ENCODE results near the gene LCAT. TPM values are rescaled to one million over a fixed set of nuclear protein-coding genes. Genes with fewer than 3 reads are reported as not detected.

Gene LCAT
- total RNA-seq, 2 experiments from 2014 or later, result 9.1 to 9.9 TPM

DNA sequence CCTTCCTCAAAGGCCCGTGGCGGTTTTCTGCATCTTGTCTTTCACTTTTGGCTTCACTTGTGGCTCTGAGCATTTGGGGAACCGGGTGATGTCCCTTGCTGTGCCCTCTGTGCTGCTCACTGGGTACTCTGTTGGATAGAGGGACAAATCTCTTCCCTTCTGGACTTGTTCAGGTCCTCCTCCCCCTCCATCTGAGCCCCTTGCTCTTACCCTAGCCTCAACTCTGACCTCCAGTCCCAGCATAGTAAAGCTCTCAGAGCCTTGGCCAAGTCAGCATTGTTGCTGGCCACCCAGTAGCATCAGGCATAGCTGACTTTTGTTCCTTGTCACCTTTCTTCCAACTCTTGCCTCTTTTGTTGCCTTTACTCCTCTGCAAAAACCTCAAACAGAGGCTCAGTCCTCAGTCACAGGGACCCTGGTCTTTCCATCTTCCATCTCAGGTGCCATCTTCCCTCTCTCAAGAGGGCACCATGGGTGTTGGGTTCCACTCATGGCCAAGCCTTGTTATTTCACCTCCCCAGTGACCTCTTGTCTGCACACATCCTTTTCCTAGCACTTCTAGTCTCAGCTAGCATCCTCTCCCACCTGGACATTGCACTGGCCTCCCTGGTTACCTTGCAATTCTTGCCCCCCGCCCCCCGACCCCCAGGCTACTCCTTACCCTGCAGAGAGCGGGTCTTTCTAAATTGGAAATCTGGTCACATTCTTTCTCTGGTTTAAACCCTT lies 6.9 kb downstream of the LCAT start:
- POLR2A ChIA-PET, result interaction anchor here (0.9 to 1.5 kb wide), 2 partner anchors 26 to 148 kb away, joined by 3 to 4 read pairs; partner anchors contain the start of gene NFATC3
- intact Hi-C loops (cut with DNase I, micrococcal nuclease), result loop anchor here (1.0 to 5.0 kb wide), 11 partner anchors 31 to 690 kb away; partner anchors contain the start of genes ESRP2 (in 2 of the 2), SLC12A4 (in 2 of the 2), ATP6V0D1 (in 1 of the 2) and DDX28 (in 1 of the 2)

DNA sequence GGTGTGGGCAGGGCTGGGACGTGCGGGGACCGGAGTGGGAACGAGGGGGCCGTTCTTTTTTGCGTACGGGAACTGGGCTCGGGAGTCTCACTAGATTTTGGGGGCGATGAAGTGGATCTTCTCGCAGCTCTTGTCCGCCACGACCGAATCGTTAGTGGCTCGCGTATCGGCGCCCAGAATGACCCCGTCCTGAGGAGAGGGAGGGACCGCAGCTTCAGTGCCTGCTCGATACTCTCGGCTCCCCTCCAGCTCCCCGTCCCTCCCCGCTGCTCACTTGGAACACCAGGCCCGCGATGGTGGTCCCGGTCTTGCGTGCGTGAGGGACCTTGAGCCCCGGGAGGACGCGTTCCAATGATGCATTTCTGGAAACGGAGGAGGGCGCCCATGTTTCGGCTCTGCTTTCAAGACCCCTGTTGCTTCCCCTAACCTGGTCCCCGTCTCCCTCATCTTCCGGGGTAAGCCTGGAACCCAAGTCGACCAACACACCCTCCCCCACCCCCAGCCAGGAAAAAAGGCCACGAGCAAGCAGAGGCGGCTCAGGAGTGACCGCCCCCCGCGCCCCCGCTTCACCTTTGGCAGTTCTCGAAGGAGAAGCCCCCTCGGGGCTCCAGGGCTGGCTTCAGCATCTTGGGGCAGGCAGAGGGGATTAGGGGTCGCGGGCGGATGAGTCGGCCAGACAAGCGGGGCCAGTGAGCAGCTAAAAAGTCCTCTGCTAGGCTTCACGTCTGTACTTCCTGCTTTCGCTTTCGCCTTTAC lies 7.6 kb downstream of the LCAT start, which contains the start of gene PSMB10:
TSS of gene PSMB10 (minus strand) at position 727 of the 756 bp plus-strand sequence. CDS start at position 626, 101 bp downstream.
- H3K36me3 Mint-ChIP-seq (ENCODE audit: low read depth), result peaks cover 58% of the 10 kb centered on the region
- intact Hi-C loops (cut with DNase I, micrococcal nuclease), result loop anchor here (1.0 to 5.0 kb wide), 11 partner anchors 32 to 689 kb away; partner anchors contain the start of genes ESRP2 (in 2 of the 2), SLC12A4 (in 2 of the 2), ATP6V0D1 (in 1 of the 2) and DDX28 (in 1 of the 2)
- H3K9me3 Mint-ChIP-seq (ENCODE audit: low read depth), result no peaks in the 10 kb centered on the region
- peak within 1 kb of the TSS; percentile 100 for H3K27ac Mint-ChIP-seq
- H3K4me1 Mint-ChIP-seq, result peaks cover 37% of the 10 kb centered on the region
- CTCF ChIA-PET, result interaction anchor here (0.6 to 3.0 kb wide), 20 partner anchors 8 to 415 kb away, joined by 3 to 17 read pairs (median 4); partner anchors contain the start of genes GFOD2, LCAT, NRN1L and NUTF2
- H3K4me3 Mint-ChIP-seq, result peak within 1 kb of the TSS; percentile 100
- peak; percentile 72 for DNase-seq
- peak; percentile 11 for ATAC-seq
- H3K27me3 Mint-ChIP-seq, result no peaks in the 10 kb centered on the region
- POLR2A ChIA-PET, result interaction anchor here (0.6 to 1.5 kb wide), 13 partner anchors 8 to 264 kb away, joined by 3 to 8 read pairs (median 3); partner anchors contain the start of genes DDX28, DPEP2, DUS2 and EDC4

More for the DNA sequence above, 6.9 kb downstream of the LCAT start:
- DNase-seq (peak; percentile 89), ATAC-seq (peak; percentile 54)
- H3K9me3 Mint-ChIP-seq (ENCODE audit: low read depth), result no peaks in the 10 kb centered on the region
- peaks cover 55% of the 10 kb centered on the region for H3K36me3 Mint-ChIP-seq (ENCODE audit: low read depth)
- H3K27ac Mint-ChIP-seq, result peak overlapping the region; percentile 100
- H3K27me3 Mint-ChIP-seq, result no peaks in the 10 kb centered on the region
- H3K4me3 Mint-ChIP-seq, result peak overlapping the region; percentile 100
- peaks cover 42% of the 10 kb centered on the region for H3K4me1 Mint-ChIP-seq
- CTCF ChIA-PET, result interaction anchor here (0.6 to 3.0 kb wide), 7 partner anchors 50 to 416 kb away, joined by 3 to 17 read pairs (median 4); partner anchors contain the start of genes GFOD2 and NRN1L

DNA sequence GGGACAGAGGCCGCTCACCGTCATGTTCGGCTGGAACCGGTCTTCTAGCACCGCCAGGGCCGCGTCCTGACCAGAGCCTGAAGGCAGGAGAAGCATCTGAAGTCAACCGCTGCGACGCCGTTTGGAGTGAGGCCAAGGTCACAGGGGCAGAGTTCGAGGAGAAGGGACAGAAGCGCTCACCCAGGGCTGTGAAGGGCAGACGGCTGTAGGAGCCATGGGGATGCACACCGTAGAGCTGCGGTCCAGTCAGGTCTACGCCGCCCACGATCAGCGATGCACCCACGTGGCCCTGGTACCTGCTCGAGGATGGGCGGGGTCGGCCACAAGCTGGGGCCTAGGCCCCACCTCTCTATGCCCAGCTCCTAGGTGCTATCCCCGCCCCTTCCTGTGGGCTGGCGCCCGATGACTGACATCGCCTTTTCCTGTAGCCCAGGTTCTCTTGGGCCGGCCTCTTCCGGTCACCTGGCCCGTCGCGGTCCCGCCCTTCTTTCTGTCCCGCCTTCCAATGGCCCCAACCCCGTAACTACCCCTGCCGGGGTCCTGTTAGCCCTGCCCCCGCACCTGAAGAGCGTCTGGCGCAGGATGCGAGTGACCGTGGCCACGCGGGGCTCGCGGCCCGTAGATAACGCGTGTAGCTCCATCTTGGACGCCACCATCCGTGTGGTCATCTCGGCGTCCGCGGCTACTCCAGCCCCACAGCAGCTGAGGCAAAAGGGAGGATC lies 8.4 kb downstream of the LCAT start:
- H3K4me3 Mint-ChIP-seq, result peak overlapping the region; percentile 100
- H3K4me1 Mint-ChIP-seq, result peaks cover 37% of the 10 kb centered on the region
- no peaks in the 10 kb centered on the region for H3K9me3 Mint-ChIP-seq (ENCODE audit: low read depth)
- ATAC-seq, result peak; percentile 91
- peaks cover 58% of the 10 kb centered on the region for H3K36me3 Mint-ChIP-seq (ENCODE audit: low read depth)
- H3K27ac Mint-ChIP-seq, result peak overlapping the region; percentile 100
- intact Hi-C loops (cut with DNase I, micrococcal nuclease), result loop anchor here (1.0 to 5.0 kb wide), 20 partner anchors 33 to 709 kb away; partner anchors contain the start of genes CTCF (in 2 of the 2), ESRP2 (in 2 of the 2), NFATC3 (in 2 of the 2) and PSKH1 (in 2 of the 2)
- DNase-seq, result peak; percentile 98
- POLR2A ChIA-PET, result interaction anchor here (0.5 to 1.5 kb wide), 13 partner anchors 9 to 489 kb away, joined by 3 to 8 read pairs (median 3); partner anchors contain the start of genes DDX28, DPEP2, DUS2 and EDC4
- CTCF ChIA-PET, result interaction anchor here (0.6 to 3.0 kb wide), 19 partner anchors 9 to 441 kb away, joined by 3 to 17 read pairs (median 5); partner anchors contain the start of genes LCAT, NRN1L and NUTF2
- no peaks in the 10 kb centered on the region for H3K27me3 Mint-ChIP-seq

DNA sequence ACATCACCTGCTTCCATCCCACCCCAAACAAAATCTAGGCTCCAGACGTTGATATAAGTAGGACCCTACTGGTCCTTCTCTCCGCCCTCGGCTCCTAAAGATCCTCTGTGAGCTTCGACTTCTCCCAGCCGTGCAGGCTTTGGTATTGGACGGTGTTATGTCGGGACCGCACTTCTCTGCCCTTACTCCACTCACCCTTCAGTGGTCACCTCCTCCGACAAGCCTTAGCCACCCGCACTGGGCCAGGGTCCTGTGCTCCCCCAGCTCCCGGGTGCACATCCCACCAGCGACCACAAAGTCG lies 8.9 kb downstream of the LCAT start:
- peaks cover 33% of the 10 kb centered on the region for H3K4me1 Mint-ChIP-seq
- no peaks in the 10 kb centered on the region for H3K9me3 Mint-ChIP-seq (ENCODE audit: low read depth)
- ChIA-PET POLR2A (interaction anchor here (0.5 to 1.5 kb wide), 10 partner anchors 17 to 490 kb away, joined by 3 to 8 read pairs (median 4); partner anchors contain the start of genes DDX28, DUS2, EDC4 and NFATC3), CTCF (interaction anchor here (0.7 to 3.9 kb wide), 16 partner anchors 9 to 441 kb away, joined by 3 to 20 read pairs (median 6); partner anchors contain the start of genes LCAT, NRN1L and NUTF2)
- intact Hi-C loops (cut with DNase I, micrococcal nuclease), result loop anchor here (1.0 to 5.0 kb wide), 12 partner anchors 42 to 708 kb away; partner anchors contain the start of genes CTCF (in 2 of the 2), ESRP2 (in 2 of the 2), PSKH1 (in 2 of the 2) and THAP11 (in 2 of the 2)
- peak overlapping the region; percentile 100 for H3K4me3 Mint-ChIP-seq
- no peaks in the 10 kb centered on the region for H3K27me3 Mint-ChIP-seq
- ATAC-seq (no peak), DNase-seq (no peak)
- peaks cover 53% of the 10 kb centered on the region for H3K36me3 Mint-ChIP-seq (ENCODE audit: low read depth)
- peak overlapping the region; percentile 100 for H3K27ac Mint-ChIP-seq

DNA sequence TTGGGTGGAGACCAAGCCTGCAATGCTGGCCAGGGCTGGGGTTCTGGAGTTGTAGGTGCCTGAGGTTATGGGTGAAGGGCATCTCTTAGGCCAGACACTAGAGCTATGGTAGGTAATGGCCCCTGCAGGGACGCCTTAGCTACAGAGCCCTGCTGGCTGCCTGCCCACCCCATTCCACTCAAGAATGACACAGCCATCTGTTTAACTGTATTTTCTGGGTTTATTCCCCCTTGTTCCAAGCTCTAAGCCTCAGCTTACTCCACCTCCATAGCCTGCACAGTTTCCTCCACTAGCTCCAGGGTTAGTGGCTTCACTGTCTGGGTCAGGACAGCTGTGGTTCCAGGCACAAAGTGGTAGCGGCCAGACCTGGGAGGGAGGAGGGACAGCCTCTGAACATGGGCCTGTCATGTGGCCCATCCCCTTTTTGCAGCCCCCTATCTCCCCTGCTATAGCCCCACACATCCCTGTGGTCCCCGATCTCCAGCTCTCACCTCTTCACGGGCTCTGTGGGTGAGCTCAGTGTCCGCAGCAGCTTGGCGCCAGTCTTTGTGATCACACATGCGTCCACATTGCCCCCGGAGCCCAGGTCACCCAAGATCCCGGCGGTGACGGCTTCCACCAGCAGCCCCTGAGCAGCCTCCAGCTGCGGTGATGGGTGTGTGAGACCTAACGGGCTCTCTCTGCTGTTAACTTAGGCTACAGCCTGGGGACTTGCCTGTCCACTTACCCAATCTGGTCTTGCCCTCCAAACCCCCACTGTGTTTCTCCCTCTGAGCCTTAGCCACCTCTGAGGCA lies 9.4 kb downstream of the LCAT start:
- Mint-ChIP-seq H3K4me1 (peaks cover 28% of the 10 kb centered on the region), H3K27me3 (no peaks in the 10 kb centered on the region), H3K27ac (peak overlapping the region; percentile 100), H3K9me3 (ENCODE audit: low read depth) (no peaks in the 10 kb centered on the region), H3K36me3 (ENCODE audit: low read depth) (peaks cover 53% of the 10 kb centered on the region), H3K4me3 (peak overlapping the region; percentile 100)
- ATAC-seq, result no peak
- ChIA-PET CTCF (interaction anchor here (0.5 to 3.9 kb wide), 13 partner anchors 9 to 602 kb away, joined by 3 to 20 read pairs (median 5); partner anchors contain the start of genes NRN1L, RANBP10 and TSNAXIP1), POLR2A (interaction anchor here (0.6 to 1.4 kb wide), 4 partner anchors 17 to 62 kb away, joined by 3 to 5 read pairs (median 3); no protein-coding TSS in a partner anchor)
- intact Hi-C loops (cut with DNase I, micrococcal nuclease), result loop anchor here (1.0 to 5.0 kb wide), 12 partner anchors 41 to 708 kb away; partner anchors contain the start of genes CTCF (in 2 of the 2), ESRP2 (in 2 of the 2), PSKH1 (in 2 of the 2) and THAP11 (in 2 of the 2)
- DNase-seq, result peak; percentile 10

DNA sequence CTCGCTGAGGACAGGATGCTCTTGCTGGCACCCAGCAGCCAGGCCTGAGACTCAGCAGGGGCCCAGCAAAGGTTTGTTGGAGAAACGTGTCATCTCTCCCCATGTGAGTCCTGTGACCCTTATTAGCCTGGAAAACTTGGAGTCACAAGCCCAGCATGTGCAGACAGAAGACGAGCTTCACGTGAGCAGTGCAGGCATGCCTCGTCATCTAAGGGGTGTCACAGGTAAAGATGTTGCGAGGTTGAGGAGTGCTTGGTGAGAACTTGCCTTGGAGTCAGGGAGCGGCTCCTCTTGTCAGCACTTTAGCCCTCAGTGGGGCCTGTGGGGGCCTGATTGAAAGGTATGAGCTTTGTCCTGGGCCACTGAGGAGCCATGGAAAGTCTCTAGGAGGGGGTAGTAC lies 10.1 kb downstream of the LCAT start:
- Mint-ChIP-seq H3K27ac (peak overlapping the region; percentile 14), H3K4me1 (peaks cover 23% of the 10 kb centered on the region), H3K9me3 (ENCODE audit: low read depth) (no peaks in the 10 kb centered on the region), H3K4me3 (peak overlapping the region; percentile 100), H3K36me3 (ENCODE audit: low read depth) (peaks cover 48% of the 10 kb centered on the region), H3K27me3 (no peaks in the 10 kb centered on the region)
- intact Hi-C loops (cut with DNase I, micrococcal nuclease), result loop anchor here (2.0 kb wide), 2 partner anchors 151 to 707 kb away; partner anchors contain the start of genes NFATC3 (in 1 of the 2) and TMEM208 (in 1 of the 2)
- POLR2A ChIA-PET, result no interaction called here
- ATAC-seq (no peak), DNase-seq (no peak)
- CTCF ChIA-PET, result interaction anchor here (0.6 to 3.9 kb wide), 7 partner anchors 8 to 127 kb away, joined by 3 to 20 read pairs (median 7); partner anchors contain the start of gene NRN1L

DNA sequence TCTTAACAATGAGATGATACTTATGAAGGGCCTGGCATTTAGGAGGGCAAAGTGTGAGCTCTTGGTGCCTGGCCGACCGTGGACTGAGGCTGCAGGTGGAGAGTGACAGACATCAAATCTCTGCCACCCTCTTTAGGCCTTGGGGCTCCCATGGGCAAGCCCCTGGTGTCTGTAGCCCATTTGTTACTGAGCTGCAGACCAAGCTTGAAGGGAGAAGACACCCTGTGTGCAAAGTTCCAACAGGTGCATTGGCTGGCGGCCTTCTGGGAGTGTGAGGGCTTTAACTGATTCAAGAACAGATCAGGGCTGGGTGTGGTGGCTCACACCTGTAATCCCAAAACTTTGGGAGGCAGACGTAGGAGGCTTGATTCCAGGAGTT lies 11.5 kb downstream of the LCAT start:
- Mint-ChIP-seq H3K4me3 (no peak overlapping the region), H3K4me1 (peaks cover 22% of the 10 kb centered on the region), H3K9me3 (ENCODE audit: low read depth) (no peaks in the 10 kb centered on the region), H3K27me3 (no peaks in the 10 kb centered on the region), H3K27ac (no peak overlapping the region), H3K36me3 (ENCODE audit: low read depth) (peaks cover 49% of the 10 kb centered on the region)
- ChIA-PET CTCF (interaction anchor here (1.2 to 3.9 kb wide), 2 partner anchors 20 to 49 kb away, joined by 3 to 20 read pairs; partner anchors contain the start of gene NRN1L), POLR2A (interaction anchor here (1.1 kb wide), 1 partner anchor 268 kb away, joined by 5 read pairs; no protein-coding TSS in a partner anchor)
- DNase-seq (no peak), ATAC-seq (no peak)
- intact Hi-C loops (cut with DNase I, micrococcal nuclease), result no loop called here

DNA sequence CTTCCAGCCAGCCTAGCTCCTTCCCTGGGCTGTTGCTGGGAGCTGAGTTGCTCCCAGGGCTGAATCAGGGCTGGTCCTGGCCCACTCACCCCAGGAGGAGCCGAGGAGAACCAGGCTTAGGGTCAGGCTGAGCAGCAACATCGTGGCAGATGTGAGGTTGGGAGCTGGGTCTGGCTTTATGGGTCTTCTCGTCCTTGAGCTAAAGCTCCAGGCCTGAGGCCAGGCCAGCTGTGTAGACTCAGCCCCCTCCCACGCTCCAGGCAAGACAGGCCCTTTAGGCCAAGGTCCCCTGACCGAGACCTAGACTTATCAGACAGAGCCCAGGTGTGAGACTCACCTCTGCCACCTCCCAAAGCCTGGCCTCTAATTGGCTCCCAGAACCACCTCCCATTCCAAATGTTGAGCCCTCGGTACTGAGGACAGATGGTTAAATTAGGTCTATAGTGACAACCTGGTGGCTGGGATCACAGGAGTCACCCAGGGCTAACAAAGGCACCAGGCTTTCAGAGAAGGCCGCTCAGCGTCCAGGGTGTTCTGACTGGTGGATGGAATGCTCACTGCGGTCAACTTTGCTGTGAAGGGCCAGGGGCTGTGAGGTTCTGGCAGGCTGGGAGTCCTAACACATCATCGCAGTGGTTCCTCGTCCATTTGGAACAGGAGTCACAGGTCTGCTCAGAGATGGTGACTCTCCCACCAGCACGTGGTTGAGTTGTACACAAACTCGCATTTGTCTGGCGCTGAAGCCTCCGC lies 12.0 kb downstream of the LCAT start, which contains the start of gene CTRL:
TSS of gene CTRL (minus strand) at position 151 of the 750 bp plus-strand sequence. CDS start at position 141, 10 bp downstream.
- CTCF ChIA-PET, result interaction anchor here (0.7 to 3.9 kb wide), 6 partner anchors 19 to 116 kb away, joined by 3 to 20 read pairs (median 3); partner anchors contain the start of gene NRN1L
- DNase-seq (peak; percentile 4), ATAC-seq (no peak)
- H3K27me3 Mint-ChIP-seq, result no peaks in the 10 kb centered on the region
- peaks cover 44% of the 10 kb centered on the region for H3K36me3 Mint-ChIP-seq (ENCODE audit: low read depth)
- no peak within 1 kb of the TSS for H3K27ac Mint-ChIP-seq
- H3K4me3 Mint-ChIP-seq, result no peak within 1 kb of the TSS
- POLR2A ChIA-PET, result interaction anchor here (0.6 to 1.1 kb wide), 2 partner anchors 31 to 268 kb away, joined by 5 to 9 read pairs; no protein-coding TSS in a partner anchor
- intact Hi-C loops (cut with DNase I, micrococcal nuclease), result no loop called here
- H3K9me3 Mint-ChIP-seq (ENCODE audit: low read depth), result no peaks in the 10 kb centered on the region
- H3K4me1 Mint-ChIP-seq, result peaks cover 17% of the 10 kb centered on the region
